GM10266 (cell line): ENCODE data around the gene ACO2.

Experiments used
- DNase-seq: peaks from one replicate; pipeline ENCODE4 v3.0.0; 2012; ENCODE audit errors: extremely low spot score
- TF ChIP-seq, protein P1 (sequence below): IDR thresholded peaks from 2 replicates; pipeline ENCODE4 v1.5.1; 2012; ENCODE audit warnings: mild to moderate bottlenecking, low read depth; ENCODE audit not compliant: control insufficient read depth, insufficient read depth; ENCODE audit errors: missing control alignments

ACO2 gene

DNA sequence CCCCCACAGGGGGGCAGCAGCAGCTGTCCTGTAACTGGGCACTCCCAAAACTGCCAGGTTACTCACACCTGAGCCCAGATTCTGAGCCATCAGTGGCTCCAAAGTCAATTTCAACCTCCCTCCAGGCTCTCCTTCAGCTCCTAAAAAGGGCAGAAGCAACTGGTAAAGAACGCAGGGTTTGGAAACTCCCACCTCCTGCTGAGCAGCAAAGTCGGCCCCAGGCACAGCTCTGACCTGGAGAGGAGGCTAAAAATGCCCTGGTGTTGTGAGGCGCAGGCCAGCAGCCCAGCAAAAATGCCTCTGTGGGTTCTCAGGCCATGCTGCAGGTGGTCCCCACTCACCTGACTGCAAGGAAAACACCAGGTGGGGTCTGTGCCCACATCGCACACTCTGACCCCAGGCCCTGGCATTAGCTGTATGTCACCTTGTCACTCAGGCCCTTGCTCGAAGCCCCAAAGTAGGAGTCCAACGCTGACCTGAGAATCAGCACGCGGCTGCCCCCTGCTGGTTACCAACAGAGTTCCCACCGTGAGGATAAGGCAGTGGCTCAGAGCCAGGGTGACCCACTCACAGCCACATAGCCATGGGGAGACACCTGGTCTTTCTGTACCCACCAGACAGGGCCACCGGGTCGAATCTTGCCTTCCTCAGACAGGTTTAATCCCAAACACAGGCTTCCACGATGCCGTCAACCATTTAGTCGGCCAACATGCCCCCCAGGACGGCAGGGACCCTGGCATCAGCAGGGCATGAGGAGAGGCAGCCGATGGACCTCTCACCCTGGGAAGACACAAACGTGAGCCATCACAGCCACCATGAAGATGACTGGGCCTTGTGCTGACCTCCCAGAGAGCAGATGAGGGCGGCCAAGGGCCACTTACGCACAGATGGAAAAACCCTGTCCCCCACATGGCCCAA is 64.2 kb downstream of the ACO2 start:
- DNase-seq = peak; percentile 78

DNA sequence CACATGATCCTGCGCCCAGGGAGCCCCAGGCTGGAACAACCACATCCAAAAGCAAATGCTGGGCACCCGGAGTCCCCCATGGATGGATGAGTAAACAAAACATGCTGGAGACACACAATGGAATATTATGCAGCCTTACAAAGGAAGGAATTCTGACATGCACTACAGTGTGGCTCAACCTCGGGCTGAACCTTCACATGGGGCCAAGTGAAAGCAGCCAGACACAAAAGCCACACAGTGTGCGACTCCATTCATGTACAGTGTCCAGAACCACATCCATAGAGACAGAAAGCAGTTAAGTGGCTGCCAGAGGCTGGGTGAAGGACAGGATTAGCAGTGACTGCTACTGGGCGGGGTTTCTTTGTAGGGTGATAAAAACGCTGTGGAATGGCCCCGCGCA is 65.3 kb downstream of the ACO2 start:
- DNase-seq = no peak

More for the DNA sequence above, 64.2 kb downstream of the ACO2 start:
- TF ChIP-seq, protein P1, sequence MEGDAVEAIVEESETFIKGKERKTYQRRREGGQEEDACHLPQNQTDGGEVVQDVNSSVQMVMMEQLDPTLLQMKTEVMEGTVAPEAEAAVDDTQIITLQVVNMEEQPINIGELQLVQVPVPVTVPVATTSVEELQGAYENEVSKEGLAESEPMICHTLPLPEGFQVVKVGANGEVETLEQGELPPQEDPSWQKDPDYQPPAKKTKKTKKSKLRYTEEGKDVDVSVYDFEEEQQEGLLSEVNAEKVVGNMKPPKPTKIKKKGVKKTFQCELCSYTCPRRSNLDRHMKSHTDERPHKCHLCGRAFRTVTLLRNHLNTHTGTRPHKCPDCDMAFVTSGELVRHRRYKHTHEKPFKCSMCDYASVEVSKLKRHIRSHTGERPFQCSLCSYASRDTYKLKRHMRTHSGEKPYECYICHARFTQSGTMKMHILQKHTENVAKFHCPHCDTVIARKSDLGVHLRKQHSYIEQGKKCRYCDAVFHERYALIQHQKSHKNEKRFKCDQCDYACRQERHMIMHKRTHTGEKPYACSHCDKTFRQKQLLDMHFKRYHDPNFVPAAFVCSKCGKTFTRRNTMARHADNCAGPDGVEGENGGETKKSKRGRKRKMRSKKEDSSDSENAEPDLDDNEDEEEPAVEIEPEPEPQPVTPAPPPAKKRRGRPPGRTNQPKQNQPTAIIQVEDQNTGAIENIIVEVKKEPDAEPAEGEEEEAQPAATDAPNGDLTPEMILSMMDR = peak; percentile 87

DNA sequence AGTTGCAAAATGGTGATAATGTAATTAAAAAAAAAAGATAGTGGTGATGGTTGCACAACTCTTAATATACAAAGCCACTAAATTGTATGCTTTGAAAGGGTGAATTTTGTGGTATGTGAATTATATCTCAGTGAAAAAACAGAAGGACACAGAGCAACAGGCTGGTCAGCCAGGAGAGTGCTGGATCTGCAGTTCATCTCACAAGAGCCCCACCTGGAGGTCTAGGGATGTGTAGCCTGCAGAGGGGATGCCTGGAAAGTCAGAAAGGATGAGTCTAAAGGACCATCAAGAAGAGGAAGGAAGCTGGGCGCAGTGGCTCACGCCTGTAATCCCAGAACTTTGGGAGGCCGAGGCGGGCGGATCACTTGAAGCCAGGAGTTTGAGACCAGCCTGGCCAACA is 66.3 kb downstream of the ACO2 start:
- TF ChIP-seq, protein P1 = peak; percentile 10
- DNase-seq = no peak

More for the DNA sequence above, 65.3 kb downstream of the ACO2 start:
- TF ChIP-seq, protein P1 = no peak

DNA sequence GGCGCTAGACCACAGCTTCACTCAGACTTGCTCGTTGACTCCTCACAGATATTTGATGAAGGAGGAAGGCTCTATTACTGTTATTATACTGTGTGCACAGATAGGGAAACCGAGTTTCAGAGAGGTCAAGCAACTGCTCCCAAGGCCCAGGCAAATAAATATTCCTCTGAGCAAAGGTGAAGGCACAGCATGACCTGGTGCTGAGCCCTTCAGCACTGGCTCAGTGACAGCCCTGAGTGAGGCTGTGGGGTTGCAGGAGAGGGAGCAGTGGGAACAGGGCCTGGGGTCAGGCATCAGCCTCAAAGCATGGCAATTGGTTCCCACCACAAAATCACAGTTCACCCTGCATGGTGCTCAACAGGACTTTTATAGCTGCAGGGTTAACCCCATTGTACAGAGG is 68.3 kb downstream of the ACO2 start:
- TF ChIP-seq, protein P1 = no peak

DNA sequence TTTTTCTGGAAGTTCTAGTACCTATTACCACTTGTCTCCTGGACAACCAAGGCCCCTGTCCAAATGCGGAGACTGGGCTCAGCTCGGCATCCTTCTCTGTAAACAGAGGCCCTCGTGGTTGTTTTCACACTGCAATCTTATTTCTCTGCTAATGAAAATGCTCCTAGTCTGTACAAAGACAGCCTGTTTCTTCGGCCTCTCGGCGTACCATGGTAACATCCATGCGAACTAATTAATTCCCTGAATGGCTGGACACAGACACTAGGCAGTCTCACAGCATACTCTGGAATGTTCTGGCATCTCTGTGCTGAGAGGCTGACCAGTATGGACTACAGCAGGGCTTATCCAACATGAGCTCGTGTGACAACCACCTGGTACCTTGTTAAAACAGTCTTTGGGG is 69.7 kb downstream of the ACO2 start:
- no peak for DNase-seq
- TF ChIP-seq, protein P1 = no peak

More for the DNA sequence above, 68.3 kb downstream of the ACO2 start:
- DNase-seq = no peak

DNA sequence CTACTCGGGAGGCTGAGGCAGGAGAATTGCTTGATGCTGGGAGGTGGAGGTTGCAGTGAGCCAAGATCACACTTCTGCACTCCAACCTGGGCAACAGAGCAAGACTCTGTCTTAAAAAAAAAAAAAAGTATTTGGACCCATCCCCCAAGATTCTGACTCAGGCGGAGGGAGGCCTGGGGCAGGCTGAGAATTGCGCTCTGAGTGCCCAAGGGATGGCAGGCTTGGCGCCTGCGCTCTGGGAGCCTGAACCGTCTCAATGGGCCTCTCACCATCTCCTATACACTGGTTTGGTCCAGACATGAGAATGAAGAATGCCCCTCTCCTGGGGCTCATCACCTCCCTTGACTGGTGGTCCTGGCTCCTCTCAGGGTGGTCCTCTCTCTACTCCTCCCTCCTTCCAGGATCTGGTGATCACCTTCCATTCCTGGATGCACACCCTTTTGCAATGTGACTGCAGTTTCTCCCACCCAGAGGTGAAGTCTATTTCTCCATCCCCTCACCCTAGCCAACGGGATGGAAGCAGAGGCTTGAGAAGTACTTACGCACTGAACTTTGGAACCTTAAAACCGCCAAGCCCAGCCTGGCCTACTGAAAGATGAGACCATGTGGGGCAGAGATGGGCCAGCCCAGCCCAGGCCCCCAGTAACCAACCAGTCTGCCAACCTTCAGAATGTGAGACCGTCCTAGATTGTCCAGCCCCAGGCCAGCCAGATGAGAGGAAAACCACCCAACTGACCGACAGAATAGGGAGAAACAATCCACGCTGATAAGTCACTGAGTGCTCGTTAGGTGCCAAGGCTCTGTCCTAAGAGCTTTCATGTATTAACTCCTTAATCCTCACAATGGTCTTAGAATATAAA is 70.5 kb downstream of the ACO2 start:
- no peak for DNase-seq
- TF ChIP-seq, protein P1 = no peak
